Mammary epithelial cell (primary cell): Measurements from ENCODE around the gene C3orf80.

Experiments used
- CTCF ChIP-seq, 2 donors: IDR thresholded peaks in 1 of 2; conservative IDR thresholded peaks in 1 of 2; 2 replicates each; pipeline ENCODE4 v1.5.1; 2011 to 2012; ENCODE audit warnings: inconsistent platforms in 2 of 2, low read length in 2 of 2, mild to moderate bottlenecking in 2 of 2, control low read depth in 1 of 2, low read depth in 1 of 2; ENCODE audit not compliant: insufficient read depth in 1 of 2; ENCODE audit errors: extremely low read depth in 1 of 2
- EZH2 ChIP-seq: IDR thresholded peaks from 2 replicates; pipeline ENCODE4 v1.6.1; 2012; ENCODE audit warnings: low read length, inconsistent platforms, borderline replicate concordance

DNA sequence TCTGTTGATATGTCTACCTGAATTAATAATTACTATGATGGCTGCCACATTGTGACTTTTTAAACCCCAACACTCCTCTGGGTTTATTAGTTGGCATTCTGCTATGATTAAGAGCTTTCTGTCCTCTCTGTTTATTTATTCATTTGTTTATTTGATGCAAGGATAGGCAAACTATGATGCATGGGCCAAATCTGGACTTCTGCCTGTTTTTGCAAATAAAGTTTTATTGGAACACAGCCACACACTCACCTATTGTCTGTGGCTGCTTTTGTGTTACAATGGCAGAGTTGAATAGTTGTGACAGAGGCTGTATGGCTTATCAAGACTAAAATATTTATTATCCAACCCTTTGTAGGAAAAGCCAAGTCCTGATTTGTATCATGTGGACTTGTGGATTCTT, 48.3 kb upstream of the C3orf80 start:
- TF ChIP-seq CTCF (conservative IDR thresholded peaks at IDR 0.05 in 1 of 2, IDR thresholded peaks at IDR 0.05 in 1 of 2; ENCODE audit: extremely low read depth in 1 of 2, insufficient read depth in 1 of 2, low read depth in 1 of 2, low read length in 2 of 2) (no peak), EZH2 (no peak)
